GF-D8 (cell line): Measurements from ENCODE around the gene FBXL3.
"Not testable (repeated sequence)": the region's sequence is repeated elsewhere in the genome, so short reads cannot be mapped to it uniquely, and the experiment has no call there.

Experiments
- DNase-seq: peaks from one replicate; lab custom pipeline; 2025; lab: John Stamatoyannopoulos, UW

Gene FBXL3

DNA sequence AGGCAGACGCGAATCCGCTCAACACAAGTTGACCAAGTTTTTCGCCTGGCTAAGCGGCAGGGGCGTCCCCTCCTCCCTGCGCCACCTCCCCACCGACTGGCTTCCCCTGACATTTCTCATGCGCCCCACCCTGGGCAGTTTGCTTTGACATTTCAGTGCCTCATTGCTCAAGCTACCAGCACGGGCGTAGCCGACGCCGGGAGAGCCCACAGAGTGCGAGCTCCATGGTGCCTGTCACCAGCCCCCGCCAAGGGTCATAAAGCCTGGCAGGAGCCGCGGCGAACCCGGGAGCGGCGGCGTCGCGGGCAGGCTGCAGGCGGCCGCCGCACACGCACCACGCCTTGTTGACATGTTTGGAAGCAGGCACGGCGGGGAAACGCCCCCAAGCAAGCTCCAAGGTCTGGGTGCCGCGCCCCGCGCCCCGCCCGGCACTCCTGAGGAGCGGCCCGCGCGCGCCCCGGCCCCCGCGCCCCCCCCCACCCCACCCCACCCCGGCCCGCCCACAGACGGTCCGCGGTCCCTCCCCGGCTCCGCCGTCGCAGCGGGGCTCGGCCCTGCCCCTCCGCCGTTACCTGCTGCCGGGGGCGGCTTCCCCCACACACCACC is 601 bp downstream of the FBXL3 start:
- peak; percentile 65 for DNase-seq

DNA sequence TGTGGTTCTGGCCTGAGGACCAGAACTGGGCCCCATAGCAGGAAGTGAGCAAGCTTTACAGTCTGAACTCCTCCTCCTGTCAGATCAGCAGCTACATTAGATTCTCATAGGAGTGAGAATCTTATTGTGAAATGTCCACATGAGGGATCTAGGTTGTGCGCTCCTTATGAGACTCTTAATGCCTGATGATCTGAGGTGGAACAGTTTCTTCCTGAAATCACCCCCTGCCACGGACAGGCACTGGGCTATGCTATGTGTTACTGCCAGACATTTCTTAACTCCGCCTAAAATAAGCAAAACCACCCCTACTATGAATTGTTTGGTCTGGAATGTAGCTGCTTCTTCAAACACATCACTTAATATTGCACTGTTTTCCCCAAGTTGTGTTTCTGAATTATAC is 4.6 kb downstream of the FBXL3 start:
- DNase-seq, result no peak

DNA sequence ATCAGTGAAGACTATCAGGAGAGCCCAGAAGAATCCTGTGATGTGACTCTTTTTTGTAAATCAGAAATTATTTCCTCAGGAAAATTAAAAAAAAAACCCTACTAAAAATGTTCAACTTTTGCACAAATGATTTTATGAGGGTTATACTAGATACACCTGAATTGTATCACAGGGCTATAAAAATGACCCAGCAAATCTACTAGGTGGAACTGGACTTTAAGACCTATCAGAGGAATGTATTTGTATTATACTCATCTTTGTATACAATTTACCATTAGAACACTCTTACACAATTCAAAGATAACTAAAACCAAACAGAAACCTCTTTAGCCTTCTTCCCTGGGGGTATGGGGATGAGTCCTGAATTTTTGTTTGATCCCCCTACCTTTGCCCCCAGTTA is 7.2 kb downstream of the FBXL3 start:
- DNase-seq, result no peak

DNA sequence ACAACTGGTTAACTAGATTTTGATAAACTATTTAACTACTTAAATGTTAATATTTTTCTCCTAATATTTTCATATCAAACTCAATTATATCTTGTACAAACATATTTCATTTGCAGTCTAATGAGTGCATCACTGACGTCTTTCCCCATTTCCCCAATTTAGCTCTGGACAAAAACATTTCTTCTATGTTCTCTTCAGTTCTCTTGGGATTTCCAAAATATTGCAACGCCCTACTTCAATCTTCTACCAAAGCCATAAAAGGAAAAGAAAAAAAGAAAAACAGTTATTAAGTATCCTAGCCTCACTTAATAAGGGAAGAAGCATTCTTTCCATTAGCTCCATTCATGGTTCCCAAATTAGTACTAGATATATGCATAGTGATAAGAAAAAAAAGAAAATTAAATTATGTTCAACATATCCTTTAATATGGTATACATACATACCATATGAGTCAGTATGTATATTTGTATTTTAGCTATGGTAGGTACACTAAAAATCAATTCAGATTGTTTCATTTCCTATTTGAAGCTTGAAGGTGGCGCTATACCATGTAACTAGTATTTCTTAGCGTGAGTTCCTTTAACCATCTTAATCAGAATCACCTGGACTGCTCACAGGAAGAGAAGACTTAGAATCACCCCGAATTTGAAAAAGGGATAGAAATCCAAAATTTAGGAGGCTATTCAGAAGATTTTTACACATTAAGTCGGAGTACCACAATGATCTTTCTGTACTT is 9.9 kb downstream of the FBXL3 start:
- no peak for DNase-seq

DNA sequence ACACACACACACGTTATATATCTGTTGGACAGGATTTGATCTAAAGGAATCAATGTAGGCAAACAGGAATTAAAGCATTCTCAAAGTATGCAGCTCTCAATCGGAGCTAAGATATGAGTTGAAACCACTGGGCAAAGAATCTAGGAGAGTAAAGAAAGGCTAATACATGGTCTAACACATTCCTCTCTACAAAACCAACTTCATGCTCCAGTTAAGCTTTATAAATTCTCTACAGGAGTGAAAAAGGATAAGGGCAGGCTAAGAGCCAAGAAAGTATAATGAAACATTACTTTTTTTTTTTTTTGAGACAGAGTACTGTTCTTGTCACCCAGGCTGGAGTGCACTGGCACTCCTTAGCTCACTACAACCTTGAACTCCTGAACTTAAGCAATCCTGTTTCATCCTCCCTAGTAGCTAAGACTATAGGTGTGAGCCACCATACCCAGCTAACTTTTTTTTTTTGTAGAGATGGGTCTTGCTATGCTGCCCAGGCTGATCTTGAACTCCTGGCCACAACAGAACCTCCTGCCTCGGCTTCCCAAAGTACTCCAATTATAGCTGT is 10.6 kb downstream of the FBXL3 start:
- no peak for DNase-seq

DNA sequence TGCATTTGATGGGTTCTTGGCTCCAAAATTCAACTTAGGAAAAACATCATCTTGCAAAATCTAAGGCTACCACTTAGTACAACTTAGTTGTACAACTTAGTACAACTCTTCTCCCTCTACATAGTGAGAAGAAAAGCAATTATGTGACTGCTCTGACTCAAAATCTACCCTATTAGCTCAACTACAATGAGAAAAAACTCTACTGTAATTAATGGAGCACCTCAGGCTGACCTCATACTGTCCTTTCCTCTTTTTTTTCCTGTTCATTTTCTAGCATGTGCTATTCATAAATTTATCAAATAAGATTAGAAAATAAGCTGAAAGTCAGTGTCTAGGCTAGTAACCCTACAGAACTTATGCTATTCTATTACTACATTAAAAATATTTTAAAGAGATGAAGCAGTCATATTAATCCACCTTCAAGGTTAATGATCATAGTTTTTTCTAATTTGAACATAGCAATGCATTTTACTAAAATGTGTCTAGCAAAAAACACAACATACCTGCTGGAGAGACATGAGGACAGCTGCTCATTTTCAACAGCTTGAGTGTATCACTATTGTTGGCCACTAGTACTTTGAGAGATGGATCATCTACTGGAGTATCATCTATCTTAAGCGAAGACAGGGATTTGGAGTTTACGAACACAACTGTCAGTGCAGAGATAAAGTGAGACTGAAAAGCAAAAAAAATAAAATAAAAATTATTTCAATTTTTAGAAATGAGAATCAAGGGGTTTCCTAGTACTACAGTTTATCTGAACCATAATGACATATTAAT is 11.9 kb downstream of the FBXL3 start:
- no peak for DNase-seq

DNA sequence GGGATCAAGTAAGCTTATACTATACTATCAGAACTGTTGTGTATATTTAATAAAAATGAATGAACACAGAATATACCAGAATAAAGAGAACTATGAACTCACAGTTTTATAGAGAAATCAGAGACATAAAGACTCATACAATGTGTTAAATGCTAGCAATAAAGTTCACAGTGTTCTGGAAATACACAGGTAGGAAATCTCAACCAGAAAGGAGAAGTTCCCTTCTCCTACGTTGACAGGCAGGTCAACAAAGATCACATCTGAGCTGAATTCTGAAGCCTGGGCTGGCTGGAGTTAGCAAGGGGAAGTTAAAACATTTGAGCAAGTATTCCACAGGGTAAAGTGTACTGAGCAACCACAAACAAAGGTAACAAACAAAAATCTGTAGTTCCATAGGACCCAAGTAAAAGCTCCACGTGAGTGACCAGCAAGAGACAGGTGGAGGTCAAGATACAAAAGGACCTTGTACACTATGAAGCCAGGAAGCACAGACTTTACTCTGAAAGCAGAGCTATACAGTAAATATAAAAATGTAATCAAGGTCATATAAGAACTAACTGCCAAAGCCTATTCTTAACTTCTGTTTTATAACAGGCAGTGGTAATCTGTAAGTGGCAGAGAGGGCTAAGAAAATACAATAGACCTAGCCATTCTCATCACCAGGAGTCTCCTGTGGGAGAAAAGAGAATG is 13.0 kb downstream of the FBXL3 start:
- no peak for DNase-seq

DNA sequence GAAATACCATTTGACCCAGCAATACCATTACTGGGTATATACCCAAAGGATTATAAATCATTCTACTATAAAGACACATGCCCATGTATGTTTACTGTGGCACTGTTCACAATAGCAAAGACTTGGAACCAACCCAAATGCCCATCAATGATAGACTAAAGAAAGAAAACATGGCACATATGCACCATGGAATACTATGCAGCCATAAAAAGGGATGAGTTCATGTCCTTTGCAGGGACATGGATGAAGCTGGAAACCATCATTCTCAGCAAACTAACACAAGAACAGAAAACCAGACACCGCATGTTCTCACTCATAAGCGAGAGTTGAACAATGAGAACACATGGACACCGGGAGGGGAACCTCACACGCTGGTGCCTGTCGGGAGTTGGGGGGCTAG is 17.2 kb downstream of the FBXL3 start:
- not testable (repeated sequence) for DNase-seq

DNA sequence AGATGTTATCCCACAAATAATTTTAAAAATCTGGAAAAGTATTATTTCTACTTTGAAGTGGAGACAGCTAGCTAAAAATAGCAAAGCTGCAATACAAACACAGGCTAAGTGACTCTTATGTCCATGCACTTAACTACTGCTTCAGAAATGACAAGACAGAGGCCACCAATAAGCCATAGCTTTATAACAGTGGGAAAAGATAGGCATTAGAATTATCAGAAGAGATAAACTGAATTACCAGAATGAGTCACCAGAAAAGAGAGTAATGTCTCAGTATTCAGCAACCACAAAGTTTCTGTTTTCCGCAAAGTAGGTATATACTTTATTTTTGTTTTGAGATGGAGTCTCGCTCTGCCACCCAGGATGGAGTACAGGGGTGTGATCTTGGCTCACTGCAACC is 17.9 kb downstream of the FBXL3 start:
- no peak for DNase-seq

DNA sequence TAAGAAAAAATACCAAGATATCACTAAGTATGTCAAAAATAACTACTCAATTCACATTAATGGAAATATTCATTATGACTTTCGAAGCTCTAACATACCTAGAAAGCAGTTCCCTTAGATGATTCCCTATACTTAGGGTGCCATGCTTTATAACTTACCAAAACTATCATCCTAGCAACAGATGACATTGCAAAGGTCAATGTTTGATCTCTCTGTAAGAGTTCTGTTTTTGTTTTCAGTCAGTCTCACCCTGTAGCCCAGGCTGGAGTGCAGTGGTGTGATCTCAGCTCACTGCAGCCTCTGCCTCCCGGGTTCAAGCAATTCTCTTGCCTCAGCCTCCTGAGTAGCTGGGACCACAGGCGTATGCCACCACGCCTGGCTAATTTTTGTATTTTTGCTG is 18.6 kb downstream of the FBXL3 start:
- DNase-seq, result not testable (repeated sequence)

DNA sequence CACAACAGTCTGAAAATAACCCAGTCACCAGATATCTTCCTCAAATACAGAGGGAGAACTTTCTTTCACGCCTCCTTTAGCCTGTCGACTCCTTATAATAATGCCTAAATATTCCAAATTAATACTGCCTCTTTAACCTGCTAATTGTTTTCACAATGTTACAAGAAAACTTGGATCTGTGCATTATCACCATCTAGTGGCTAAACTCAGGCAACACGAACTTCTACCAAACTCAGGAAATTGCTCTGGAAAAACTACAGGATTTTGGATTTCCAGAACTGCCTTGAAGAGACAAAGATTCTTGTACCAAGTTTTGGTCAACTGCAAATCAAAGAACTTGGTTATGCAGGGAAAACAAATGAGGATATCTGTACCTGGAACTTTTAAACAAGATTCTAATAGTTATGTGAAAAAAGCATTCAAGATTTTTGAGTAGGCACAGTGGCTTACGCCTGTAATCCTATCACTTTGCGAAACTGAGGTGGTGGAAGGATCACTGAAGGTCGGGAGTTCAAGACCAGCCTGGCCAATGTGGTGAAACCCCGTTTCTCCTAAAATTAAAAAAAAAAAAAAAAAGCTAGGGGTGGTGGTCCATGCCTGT is 24.3 kb downstream of the FBXL3 start:
- no peak for DNase-seq

DNA sequence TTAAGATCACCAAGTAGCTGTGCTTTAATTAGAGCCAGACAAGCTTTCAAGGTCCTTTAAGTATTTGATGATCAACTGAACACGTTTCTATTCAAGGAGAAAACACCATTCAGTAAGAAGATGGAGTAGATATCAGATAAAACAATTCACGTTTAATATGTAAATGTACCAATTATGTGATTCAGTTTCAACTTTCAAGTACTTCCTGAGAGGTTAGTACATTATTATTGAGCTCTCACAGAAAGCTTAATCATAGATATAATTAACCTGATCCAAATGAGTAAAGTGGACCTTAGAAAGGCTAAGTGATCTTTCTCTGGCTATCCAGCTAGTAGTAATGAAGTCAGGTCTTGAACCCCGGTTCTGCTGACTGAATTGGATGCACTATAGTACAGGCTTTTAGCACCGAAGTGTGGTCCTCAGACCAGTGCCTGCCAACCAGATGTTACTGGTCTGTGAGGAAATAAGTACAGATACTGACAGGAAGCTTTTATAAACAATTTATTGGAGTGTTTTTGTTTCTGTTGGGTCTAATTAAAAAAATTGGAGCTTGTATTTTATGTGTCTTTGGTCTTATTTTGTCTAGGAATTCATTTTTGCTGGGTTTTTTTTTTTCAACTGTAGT is 24.9 kb downstream of the FBXL3 start:
- no peak for DNase-seq

DNA sequence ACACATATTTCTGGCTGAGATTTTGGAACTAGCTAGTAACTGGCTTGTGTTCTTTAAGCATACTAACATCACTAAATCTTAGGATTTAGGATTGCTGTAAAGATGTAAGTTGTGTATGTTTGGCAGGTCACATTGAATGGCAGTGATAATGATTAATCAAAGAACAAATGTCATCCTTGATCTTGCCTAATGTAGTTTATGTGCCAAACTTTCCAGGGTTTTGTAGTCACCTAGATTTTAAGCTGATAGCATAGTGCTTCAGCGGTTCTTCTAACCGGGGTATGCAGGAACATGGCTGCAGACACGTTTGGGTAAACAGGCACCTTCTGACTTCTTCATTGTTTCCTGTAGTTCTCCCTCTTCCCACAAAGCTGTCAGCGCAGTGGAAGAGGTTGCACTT is 25.4 kb downstream of the FBXL3 start:
- no peak for DNase-seq

DNA sequence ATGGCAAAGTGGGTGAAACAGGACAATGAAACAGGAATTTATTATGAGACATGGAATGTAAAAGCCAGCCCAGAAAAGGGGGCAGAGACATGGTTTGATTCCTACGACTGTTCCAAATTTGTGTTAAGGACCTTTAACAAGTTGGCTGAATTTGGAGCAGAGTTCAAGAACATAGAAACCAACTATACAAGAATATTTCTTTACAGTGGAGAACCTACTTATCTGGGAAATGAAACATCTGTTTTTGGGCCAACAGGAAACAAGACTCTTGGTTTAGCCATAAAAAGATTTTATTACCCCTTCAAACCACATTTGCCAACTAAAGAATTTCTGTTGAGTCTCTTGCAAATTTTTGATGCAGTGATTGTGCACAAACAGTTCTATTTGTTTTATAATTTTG is 26.5 kb downstream of the FBXL3 start:
- no peak for DNase-seq

DNA sequence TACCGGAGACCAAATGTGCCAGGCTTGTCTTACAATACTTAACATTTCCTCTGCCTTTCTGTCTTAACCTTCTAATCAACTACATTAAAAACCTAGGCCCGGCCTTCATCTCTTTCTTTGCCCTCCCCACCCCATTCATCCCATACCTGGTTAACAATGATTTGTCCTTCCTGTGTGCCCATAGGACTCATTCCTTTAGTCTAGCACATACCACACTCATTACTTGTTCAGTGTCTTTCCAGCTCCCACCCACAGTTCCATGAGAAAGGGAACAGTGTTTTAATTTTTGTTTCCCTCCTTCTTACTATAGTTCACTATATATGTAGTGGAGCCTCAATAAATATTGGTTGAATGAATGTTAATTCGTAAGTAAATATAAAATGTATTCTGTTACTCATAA is 32.7 kb downstream of the FBXL3 start:
- no peak for DNase-seq

DNA sequence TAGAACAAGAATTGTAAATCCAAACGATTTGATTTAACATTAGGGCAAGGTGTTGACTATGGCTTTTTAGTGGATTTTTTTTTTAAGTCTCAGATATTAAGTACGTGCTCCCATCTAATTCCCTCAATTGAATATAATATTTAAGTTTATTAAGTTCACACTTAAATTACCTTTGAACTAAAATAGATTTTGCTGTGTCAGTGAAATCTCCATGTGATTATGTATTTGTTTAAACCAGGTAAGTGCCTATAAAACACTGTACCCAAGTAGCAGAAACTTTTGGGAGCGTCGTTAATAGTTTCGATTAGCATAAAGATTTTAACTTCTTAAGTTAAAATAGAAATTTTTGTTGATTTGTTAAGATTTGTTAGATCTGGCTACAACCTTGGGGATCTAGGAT is 33.5 kb downstream of the FBXL3 start:
- DNase-seq, result no peak

DNA sequence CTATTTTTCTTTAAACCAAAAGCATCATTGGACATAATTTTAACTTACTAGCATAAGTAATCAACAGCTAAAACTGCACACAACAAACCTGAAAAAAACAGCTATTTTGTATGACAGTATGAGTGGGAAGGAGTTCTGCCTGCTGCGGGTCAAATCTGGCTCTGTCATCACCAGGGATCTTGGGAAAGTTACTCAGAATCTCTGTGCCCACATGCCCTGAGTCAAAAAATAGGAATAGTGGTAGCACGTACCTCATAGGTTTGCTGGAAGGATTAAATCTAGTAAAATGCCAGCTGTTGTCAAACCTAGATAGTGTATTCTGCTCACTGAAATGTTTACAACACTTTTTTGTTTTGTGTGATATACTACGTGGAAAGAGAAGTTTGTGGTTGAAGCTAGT is 33.9 kb downstream of the FBXL3 start:
- no peak for DNase-seq

DNA sequence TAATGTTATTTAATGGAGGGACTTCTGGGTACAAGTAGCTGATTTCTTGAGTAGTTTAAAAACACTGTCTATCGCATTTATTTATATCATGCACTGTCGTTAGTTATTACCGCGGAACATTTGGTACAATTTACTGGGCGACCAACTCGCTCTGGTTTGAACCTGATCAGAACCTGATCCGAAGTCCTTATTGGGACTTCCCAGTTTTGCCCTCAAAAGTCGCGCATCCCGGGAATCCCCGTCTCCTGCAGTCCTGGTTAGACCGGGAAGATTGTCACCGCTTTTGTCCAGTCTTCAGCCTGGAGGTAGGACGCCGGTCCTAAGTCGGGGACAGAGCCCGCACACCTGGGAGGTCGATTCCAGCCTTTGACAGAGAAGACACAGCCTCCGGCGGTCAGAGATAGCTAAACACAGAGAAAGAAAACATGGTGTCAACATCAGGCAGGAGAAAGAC is 34.4 kb downstream of the FBXL3 start:
- no peak for DNase-seq

DNA sequence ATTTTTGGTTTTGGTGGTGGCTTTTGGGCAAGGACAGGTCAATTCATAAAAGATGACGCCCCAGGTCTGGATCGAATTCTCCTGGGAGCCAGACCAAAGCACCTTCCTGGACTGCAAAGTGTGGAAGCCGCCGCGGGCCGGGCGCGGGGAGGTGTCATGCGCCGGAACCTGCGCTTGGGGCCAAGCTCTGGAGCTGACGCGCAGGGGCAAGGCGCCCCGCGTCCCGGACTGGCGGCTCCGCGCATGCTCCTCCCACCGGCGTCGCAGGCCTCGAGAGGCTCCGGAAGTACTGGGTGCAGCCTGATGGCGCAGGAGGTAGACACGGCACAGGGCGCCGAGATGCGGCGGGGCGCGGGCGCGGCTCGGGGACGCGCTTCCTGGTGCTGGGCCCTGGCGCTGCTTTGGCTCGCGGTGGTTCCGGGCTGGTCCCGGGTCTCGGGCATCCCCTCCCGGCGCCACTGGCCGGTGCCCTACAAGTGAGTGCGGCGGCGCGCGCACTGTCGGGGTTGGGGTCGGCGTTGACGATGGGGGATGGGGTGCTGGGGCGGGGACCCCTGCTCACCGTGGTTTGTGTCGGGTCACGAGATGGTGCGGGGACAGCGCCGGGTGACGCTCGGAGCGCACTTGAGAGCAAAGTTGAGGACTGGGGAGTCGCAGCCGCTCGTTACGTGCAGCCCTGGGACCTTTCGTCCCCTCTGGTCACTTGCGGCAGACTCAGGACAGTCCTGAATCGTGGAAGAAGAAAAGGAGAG is 35.0 kb downstream of the FBXL3 start, which contains the start of gene CLN5:
TSS of gene CLN5 (plus strand) at position 286 of the 752 bp plus-strand sequence. CDS start at position 304, 18 bp downstream.
- peak; percentile 86 for DNase-seq

DNA sequence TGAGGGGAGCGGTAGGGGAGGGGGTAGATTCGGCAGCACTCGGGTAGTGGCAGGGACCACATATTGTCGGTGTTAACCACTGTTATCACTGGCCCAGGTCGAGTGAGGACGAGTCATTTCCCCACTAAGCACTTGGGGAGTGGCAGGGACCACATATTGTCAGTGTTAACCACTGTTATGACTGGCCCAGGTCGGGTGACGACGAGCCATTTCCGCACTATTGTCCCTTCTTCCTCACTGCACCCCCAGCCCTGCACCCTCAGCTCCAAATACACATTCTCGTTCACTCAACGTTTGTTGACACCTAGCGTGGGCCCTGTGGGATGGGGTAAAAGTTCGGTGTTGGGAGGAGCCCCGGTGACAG is 35.5 kb downstream of the FBXL3 start:
- no peak for DNase-seq

DNA sequence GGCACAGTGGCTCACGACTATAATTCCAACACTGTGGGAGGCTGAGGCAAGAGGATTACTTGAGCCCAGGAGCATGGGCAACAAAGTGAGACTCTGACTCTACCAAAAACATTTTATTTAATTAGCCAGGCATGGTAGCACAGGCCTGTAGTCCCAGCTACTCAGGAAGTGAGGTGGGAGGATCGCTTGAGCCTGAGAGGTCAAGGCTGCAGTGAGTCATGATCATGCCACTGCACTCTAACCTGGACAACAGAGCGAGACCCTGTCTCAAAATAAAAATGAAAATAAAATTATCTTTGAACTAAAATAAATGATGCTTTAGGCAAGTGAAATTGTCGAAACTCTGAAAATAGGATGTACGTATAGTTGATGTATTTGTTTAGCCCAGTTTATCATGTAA is 43.3 kb downstream of the FBXL3 start:
- no peak for DNase-seq
